ENCODE data around the gene ALLC. TPM values are rescaled to one million over a fixed set of nuclear protein-coding genes. Genes with fewer than 3 reads are reported as not detected.
A peak's percentile ranks its signal among the peaks of the same experiment; 100 is the strongest.

ALLC gene
- total and polyA plus RNA-seq, 9 of the 15 experiments (the other 6 are each of a cell fraction or from before 2014, with no cell fraction given): not detected

DNA sequence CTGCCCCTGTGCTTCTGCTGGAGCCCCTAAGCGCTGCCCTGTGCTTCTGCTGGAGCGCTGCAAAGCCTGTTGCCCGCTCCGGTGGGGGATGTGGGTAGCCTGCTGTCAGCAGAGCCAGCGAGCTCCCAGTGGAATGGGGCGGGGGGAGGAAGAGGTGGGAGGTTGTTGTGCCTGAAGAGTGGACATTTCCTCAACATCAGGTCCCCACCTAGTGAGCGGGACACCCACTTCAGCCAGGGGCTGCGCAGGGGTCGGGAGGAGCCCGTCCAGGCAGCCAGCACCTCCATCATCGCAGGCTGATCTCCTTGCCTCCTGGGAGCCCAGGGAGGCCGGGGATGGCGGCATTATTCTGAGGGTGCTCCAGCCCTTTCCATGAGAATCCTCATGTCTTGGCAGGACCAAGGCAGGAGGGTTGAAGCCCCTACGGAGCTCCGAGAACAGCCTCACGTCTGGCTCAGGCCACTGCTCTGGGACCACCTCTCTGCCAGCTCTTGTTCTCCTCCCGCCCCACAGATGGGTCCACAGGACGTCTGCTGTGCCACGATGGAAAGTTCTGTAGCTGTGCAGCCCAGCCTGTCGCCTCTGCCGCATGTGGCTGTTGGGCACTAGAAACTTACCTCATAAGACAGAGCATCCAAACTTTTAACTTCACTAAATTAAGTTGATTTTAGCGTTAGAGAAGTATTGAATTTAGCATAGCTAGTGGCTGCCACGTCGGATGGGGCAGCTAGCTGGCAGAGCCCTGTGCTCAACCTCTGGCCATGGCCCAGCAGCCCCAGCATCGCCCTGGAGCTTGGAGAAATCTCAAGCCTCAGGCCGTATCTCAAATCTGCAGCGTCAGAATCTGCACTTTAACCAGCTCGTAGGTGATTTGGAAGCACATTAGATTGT is 1.9 kb upstream of the ALLC start:
- Histone ChIP-seq H3K4me1 (replicated peaks in 1 of 2; ENCODE audit: control insufficient read depth in 2 of 2, insufficient read depth in 2 of 2, low read length in 2 of 2) (peaks cover 0 to 16% of the 10 kb centered on the region in 2 experiments; a peak in 3 of 5 replicates), H3K4me3 (no peak overlapping the region), H3K4me2 (ENCODE audit: insufficient read depth, low read length) (no peak overlapping the region), H3K27me3 (ENCODE audit: control insufficient read depth in 2 of 2, insufficient read depth in 2 of 2, low read length in 2 of 2) (peaks cover 40 to 58% of the 10 kb centered on the region in 2 experiments), H3K9me3 (replicated peaks; ENCODE audit: control insufficient read depth, insufficient read depth, low read depth, low read length) (no peaks in the 10 kb centered on the region), H4K20me1 (replicated peaks; ENCODE audit: control insufficient read depth, insufficient read depth, low read length) (peaks cover 4% of the 10 kb centered on the region; the same call in 1 of the 2 replicates), H3K36me3 (ENCODE audit: control insufficient read depth, insufficient read depth, low read length) (no peaks in the 10 kb centered on the region), H3K9ac (ENCODE audit: insufficient read depth in 1 of 2, low read depth in 2 of 2, low read length in 2 of 2) (no peak overlapping the region), H3K79me2 (ENCODE audit: control insufficient read depth, insufficient read depth, low read length) (no peaks in the 10 kb centered on the region), H3K9me1 (ENCODE audit: control insufficient read depth, insufficient read depth, low read length) (no peaks in the 10 kb centered on the region), H2AFZ (ENCODE audit: low read depth, low read length) (no peak overlapping the region), H3K27ac (ENCODE audit: extremely low read depth, low read depth, low read length) (no peak overlapping the region)
- ChIA-PET POLR2A (interaction anchor here (0.5 to 1.0 kb wide), 4 partner anchors 100 to 820 kb away, joined by 3 to 5 read pairs (median 4); no protein-coding TSS in a partner anchor), CTCF (ENCODE audit: low intra/inter-chr PET ratio) (no interaction called here)
- no peak for ATAC-seq
- BruUV-seq (replicated peaks): no TSS peak
- 5% methylated on average over 27 of the region's 28 CpGs for WGBS (ENCODE audit: insufficient coverage, low coverage, missing lambda C conversion rate)
- in situ Hi-C loops (cut with MboI) (loop anchor here (10.0 to 25.0 kb wide), 3 partner anchors 161 to 1544 kb away; no protein-coding TSS in a partner anchor), intact Hi-C loops (cut with micrococcal nuclease) (no loop called here)
- TF ChIP-seq NR2C2 (CRISPR knock-in tag; IDR thresholded peaks at IDR 0.05) (no peak), NR2C2 (tag; IDR thresholded peaks at IDR 0.05) (0 out of 2 replicates have a peak, but pooled peaks have one; percentile 85), RCOR1 (IDR thresholded peaks at IDR 0.05; ENCODE audit: borderline replicate concordance in 1 of 2, low read depth in 2 of 2, low read length in 2 of 2) (0 out of 4 replicates have a peak, but pooled peaks of 1 of the 2 experiments have one; percentile 26), KDM1A (IDR thresholded peaks at IDR 0.05) (peak in 1 of 2 experiments; percentile 83; a peak in 2 of 4 replicates), SMAD4 (CRISPR knock-in tag; conservative IDR thresholded peaks at IDR 0.05) (no peak)
- no peak for DNase-seq (ENCODE audit: extremely low read depth in 1 of 4, low spot score in 3 of 4)
- no peak for FAIRE-seq

Measured in K562 (cell line).